ENCODE measurements around the gene TNFSF13B. TPM values are rescaled to one million over a fixed set of nuclear protein-coding genes. Genes with fewer than 3 reads are reported as not detected.

The TNFSF13B gene
- total and polyA plus RNA-seq, 2 of the 8 experiments (the other 6 are each of a cell fraction or from before 2014, with no cell fraction given): not detected

DNA sequence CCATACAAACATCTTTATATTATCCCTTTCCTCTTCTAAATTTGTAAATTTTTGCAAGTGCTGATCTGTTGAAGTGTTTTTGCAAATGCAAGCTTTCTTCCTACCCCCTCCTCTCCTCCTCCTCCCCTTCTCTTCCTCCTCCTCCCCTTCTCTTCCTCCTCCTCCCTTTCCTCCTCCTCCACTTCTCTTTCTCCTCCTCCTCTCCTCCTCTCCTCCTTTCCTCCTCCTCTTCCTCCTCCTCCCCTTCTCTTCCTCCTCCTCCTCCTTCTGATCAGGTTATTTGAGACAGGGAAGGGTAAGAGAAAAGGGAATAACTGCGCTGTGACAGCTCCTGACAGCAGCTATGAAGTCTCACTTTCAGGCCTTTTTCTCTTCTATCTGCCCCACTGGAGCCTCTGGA, 8.9 kb downstream of the TNFSF13B start (continued):
- no peak for TF ChIP-seq SAP30 (IDR thresholded peaks at IDR 0.05; ENCODE audit: insufficient read depth, insufficient replicate concordance, low read length)
- TF ChIP-seq, protein P1, sequence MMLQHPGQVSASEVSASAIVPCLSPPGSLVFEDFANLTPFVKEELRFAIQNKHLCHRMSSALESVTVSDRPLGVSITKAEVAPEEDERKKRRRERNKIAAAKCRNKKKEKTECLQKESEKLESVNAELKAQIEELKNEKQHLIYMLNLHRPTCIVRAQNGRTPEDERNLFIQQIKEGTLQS (IDR thresholded peaks at IDR 0.05; ENCODE audit: insufficient read depth, low read depth, low read length): no peak
- no peak for TF ChIP-seq TEAD4 (IDR thresholded peaks at IDR 0.05; ENCODE audit: low read depth, low read length)
- TF ChIP-seq TAF7 (optimal IDR thresholded peaks at IDR 0.05; ENCODE audit: borderline replicate concordance, low read depth, low read length): no peak
- no peak for TF ChIP-seq JUN (IDR thresholded peaks at IDR 0.05; ENCODE audit: low read depth, low read length)
- no peak for TF ChIP-seq RFX5 (IDR thresholded peaks at IDR 0.05; ENCODE audit: borderline replicate concordance, low read depth, low read length)

Data from H1 (cell line).